Neuronal stem cell (in vitro differentiated cells): ENCODE results near the gene NAGPA.

Source experiments
- DNase-seq: peaks from one replicate; pipeline ENCODE4 v3.0.0-alpha.2; 2013; ENCODE audit warnings: low spot score
- H2AFZ ChIP-seq: one replicate; pipeline ENCODE4 v1.6.1; 2013; ENCODE audit warnings: mild to moderate bottlenecking, low read length, inconsistent platforms
- H2AK5ac ChIP-seq: 2 replicates; pipeline ENCODE4 v1.6.1; 2013; ENCODE audit warnings: low read depth, mild to moderate bottlenecking, inconsistent platforms, low read length, moderate library complexity, mixed read lengths
- H2BK120ac ChIP-seq: 2 replicates; pipeline ENCODE4 v1.6.1; 2013; ENCODE audit warnings: low read depth, mild to moderate bottlenecking, inconsistent platforms, low read length, moderate library complexity, mixed read lengths
- H2BK12ac ChIP-seq: one replicate; pipeline ENCODE4 v1.6.1; 2013; ENCODE audit warnings: low read length, inconsistent platforms
- H2BK15ac ChIP-seq: 2 replicates; pipeline ENCODE4 v1.6.1; 2013; ENCODE audit warnings: mild to moderate bottlenecking, low read length, inconsistent platforms, mixed read lengths
- H2BK5ac ChIP-seq: one replicate; pipeline ENCODE4 v1.6.1; 2013; ENCODE audit warnings: inconsistent platforms, mild to moderate bottlenecking, low read length, moderate library complexity
- H3K14ac ChIP-seq: one replicate; pipeline ENCODE4 v1.6.1; 2013; ENCODE audit warnings: low read length, inconsistent platforms
- H3K18ac ChIP-seq: 2 replicates; pipeline ENCODE4 v1.6.1; 2013; ENCODE audit warnings: low read length, inconsistent platforms
- H3K23ac ChIP-seq: 2 replicates; pipeline ENCODE4 v1.6.1; 2013; ENCODE audit warnings: low read depth, mild to moderate bottlenecking, mixed read lengths, low read length, inconsistent platforms; ENCODE audit not compliant: poor library complexity
- H3K27ac ChIP-seq: replicated peaks from 3 replicates; pipeline ENCODE4 v1.5.1; 2013; ENCODE audit warnings: low read length, inconsistent platforms
- H3K27me3 ChIP-seq, 3 experiments: 2 replicates each; pipeline ENCODE4 v1.6.1; 2013; ENCODE audit warnings: low read length in 3 of 3, mild to moderate bottlenecking in 2 of 3, inconsistent platforms in 1 of 3, low read depth in 1 of 3, mixed read lengths in 1 of 3, moderate library complexity in 1 of 3; ENCODE audit not compliant: control insufficient read depth in 3 of 3, insufficient read depth in 3 of 3
- H3K36me3 ChIP-seq, 2 donors: replicated peaks in 1 of 2; 2 replicates each; pipeline ENCODE4 v1.6.1; 2013; ENCODE audit warnings: low read length in 2 of 2; ENCODE audit not compliant: control insufficient read depth in 2 of 2, insufficient read depth in 2 of 2
- H3K4ac ChIP-seq: 2 replicates; pipeline ENCODE4 v1.6.1; 2013; ENCODE audit warnings: inconsistent platforms, mild to moderate bottlenecking, low read length, moderate library complexity
- H3K4me1 ChIP-seq, 2 donors: 1 replicate in 1 of 2; 2 replicates in 1 of 2; pipeline ENCODE4 v1.6.1; 2013; ENCODE audit warnings: low read length in 2 of 2, low read depth in 1 of 2; ENCODE audit not compliant: control insufficient read depth in 2 of 2, insufficient read depth in 1 of 2
- H3K4me2 ChIP-seq: one replicate; pipeline ENCODE4 v1.6.1; 2013; ENCODE audit warnings: mild to moderate bottlenecking, low read length, inconsistent platforms; ENCODE audit not compliant: insufficient read depth, poor library complexity, severe bottlenecking
- H3K4me3 ChIP-seq, 2 donors: 2 replicates each; pipeline ENCODE4 v1.5.1; 2013; ENCODE audit warnings: low read length in 2 of 2, mild to moderate bottlenecking in 2 of 2, inconsistent platforms in 1 of 2, moderate library complexity in 1 of 2
- H3K79me1 ChIP-seq: one replicate; pipeline ENCODE4 v1.6.1; 2013; ENCODE audit warnings: low read depth, mild to moderate bottlenecking, inconsistent platforms, low read length, moderate library complexity
- H3K9ac ChIP-seq: one replicate; pipeline ENCODE4 v1.6.1; 2013; ENCODE audit warnings: mild to moderate bottlenecking, low read depth, low read length, inconsistent platforms; ENCODE audit not compliant: poor library complexity
- H3K9me3 ChIP-seq, 2 donors: replicated peaks in 1 of 2; 2 replicates each; pipeline versions ENCODE3 to v1.6.1; 2013; ENCODE audit warnings: low read length in 2 of 2, mild to moderate bottlenecking in 2 of 2, inconsistent platforms in 1 of 2, low read depth in 1 of 2, mixed read lengths in 1 of 2, moderate library complexity in 1 of 2; ENCODE audit not compliant: control insufficient read depth in 2 of 2, insufficient read depth in 1 of 2
- H4K8ac ChIP-seq: one replicate; pipeline ENCODE4 v1.6.1; 2013; ENCODE audit warnings: low read depth, mild to moderate bottlenecking, inconsistent platforms, low read length, moderate library complexity
- H4K91ac ChIP-seq: one replicate; pipeline ENCODE4 v1.6.1; 2013; ENCODE audit warnings: low read length, low read depth, mild to moderate bottlenecking, inconsistent platforms; ENCODE audit not compliant: poor library complexity
- WGBS, 2 donors: extraction: QIAGEN DNeasy Blood & Tissue Kit; methylation state at CpG; one replicate each; pipeline ENCODE4 v1.1.7; 2013; ENCODE audit warnings: missing lambda C conversion rate in 2 of 2, mixed read lengths in 1 of 2; ENCODE audit not compliant: insufficient read length in 2 of 2, insufficient replicate concordance in 1 of 2; ENCODE audit errors: extremely low coverage in 2 of 2; 5-methylcytosine and 5-hydroxymethylcytosine counted together

Gene NAGPA

DNA sequence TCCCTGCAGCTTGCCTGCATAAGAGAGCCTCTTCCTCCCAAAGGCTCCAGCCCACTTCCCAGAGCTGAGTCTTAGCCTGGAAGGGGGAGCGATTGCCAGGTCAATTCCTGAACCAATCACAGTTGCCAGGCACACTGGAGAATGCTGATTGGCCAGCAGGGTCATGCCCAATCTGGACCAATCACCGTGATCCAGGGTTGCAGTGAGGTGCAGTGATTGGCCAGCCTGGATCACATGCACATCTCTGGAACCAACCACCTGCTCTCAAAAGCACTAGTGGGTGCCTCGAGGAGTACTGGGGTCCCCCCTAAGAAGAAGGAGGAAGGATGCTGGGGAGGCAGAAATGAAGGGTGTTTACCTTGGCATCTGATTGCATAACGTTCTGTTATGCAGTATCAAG lies 18.4 kb downstream of the NAGPA start:
- Histone ChIP-seq H4K91ac (no peak overlapping the region), H3K9me3 (peaks cover 0 to 1% of the 10 kb centered on the region in 2 donors), H3K18ac (no peak overlapping the region), H3K4me2 (no peak overlapping the region), H2BK5ac (no peak overlapping the region), H2BK120ac (no peak overlapping the region), H2AK5ac (no peak overlapping the region), H3K79me1 (no peaks in the 10 kb centered on the region), H2AFZ (no peak overlapping the region), H3K23ac (no peak overlapping the region), H3K9ac (no peak overlapping the region), H3K36me3 (no peaks in the 10 kb centered on the region), H2BK12ac (no peak overlapping the region), H4K8ac (no peak overlapping the region), H3K27ac (no peak overlapping the region), H3K4me1 (no peaks in the 10 kb centered on the region), H3K4ac (no peak overlapping the region), H3K14ac (no peak overlapping the region), H3K27me3 (peaks cover 0 to 23% (median 0%) of the 10 kb centered on the region in 3 experiments), H2BK15ac (no peak overlapping the region), H3K4me3 (no peak overlapping the region)
- DNase-seq, result no peak
- WGBS, 2 donors, result no CpG with 5 or more reads among the region's 4 CpGs

DNA sequence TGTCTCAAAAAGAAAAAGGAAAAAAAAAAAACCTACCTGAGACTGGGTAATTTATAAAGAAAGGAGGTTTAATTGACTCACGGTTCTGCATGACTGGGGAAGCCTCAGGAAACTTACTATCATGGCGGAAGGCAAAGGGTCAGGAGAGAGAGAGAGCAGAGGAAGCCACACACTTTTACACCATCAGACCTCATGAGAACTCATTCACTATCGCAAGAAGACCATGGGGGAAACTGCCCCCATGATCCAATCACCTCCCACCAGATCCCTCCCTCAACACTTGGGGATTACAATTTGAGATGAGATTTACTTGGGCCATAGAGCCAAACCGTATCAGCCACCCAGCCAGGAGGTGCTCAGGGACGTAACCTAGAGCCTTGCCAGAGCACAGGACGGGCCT lies 20.8 kb downstream of the NAGPA start:
- H3K27me3 ChIP-seq, result peaks cover 0 to 33% (median 0%) of the 10 kb centered on the region in 3 experiments
- no CpG with 5 or more reads among the region's 6 CpGs for WGBS, 2 donors
- H2BK5ac ChIP-seq, result no peak overlapping the region
- no peak overlapping the region for H2BK12ac ChIP-seq
- H4K91ac ChIP-seq, result no peak overlapping the region
- H3K4me2 ChIP-seq, result no peak overlapping the region
- no peak overlapping the region for H3K9ac ChIP-seq
- H3K23ac ChIP-seq, result no peak overlapping the region
- no peak overlapping the region for H3K14ac ChIP-seq
- no peaks in the 10 kb centered on the region for H3K79me1 ChIP-seq
- H3K4me3 ChIP-seq, result no peak overlapping the region
- H3K4me1 ChIP-seq, result no peaks in the 10 kb centered on the region
- H2BK120ac ChIP-seq, result no peak overlapping the region
- H4K8ac ChIP-seq, result no peak overlapping the region
- no peak for DNase-seq
- no peak overlapping the region for H3K4ac ChIP-seq
- no peak overlapping the region for H2AK5ac ChIP-seq
- no peak overlapping the region for H3K18ac ChIP-seq
- H3K27ac ChIP-seq, result no peak overlapping the region
- H2BK15ac ChIP-seq, result no peak overlapping the region
- no peak overlapping the region for H2AFZ ChIP-seq
- no peaks in the 10 kb centered on the region for H3K36me3 ChIP-seq
- peaks cover 0 to 1% of the 10 kb centered on the region in 2 donors for H3K9me3 ChIP-seq

DNA sequence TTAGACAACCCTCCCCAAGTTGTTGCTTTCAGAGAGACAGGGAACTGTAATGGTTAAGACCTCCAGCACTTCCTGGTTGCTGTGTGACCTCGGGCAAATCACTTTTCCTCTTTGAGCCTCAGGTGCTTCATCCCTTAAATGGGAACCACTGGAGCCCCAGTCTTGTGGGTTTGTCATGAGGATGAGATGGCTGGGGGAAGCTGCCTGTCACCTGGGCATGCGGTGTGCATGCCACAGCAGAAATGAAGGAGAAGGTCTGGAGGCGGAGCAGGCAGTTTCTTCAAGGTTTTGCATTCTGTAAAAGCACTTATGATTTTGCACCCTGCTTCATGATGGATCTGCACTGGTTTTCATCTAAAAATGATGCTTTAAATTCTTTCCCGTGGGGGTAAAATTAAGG lies 22.1 kb downstream of the NAGPA start:
- no peak overlapping the region for H3K23ac ChIP-seq
- H2BK5ac ChIP-seq, result no peak overlapping the region
- H3K79me1 ChIP-seq, result no peaks in the 10 kb centered on the region
- DNase-seq, result no peak
- no peaks in the 10 kb centered on the region for H3K9me3 ChIP-seq
- no peaks in the 10 kb centered on the region for H3K36me3 ChIP-seq
- no peak overlapping the region for H2AFZ ChIP-seq
- H3K4me2 ChIP-seq, result no peak overlapping the region
- H3K4me1 ChIP-seq, result no peaks in the 10 kb centered on the region
- no peak overlapping the region for H2AK5ac ChIP-seq
- peaks cover 0 to 33% (median 0%) of the 10 kb centered on the region in 3 experiments for H3K27me3 ChIP-seq
- H3K9ac ChIP-seq, result no peak overlapping the region
- no peak overlapping the region for H3K14ac ChIP-seq
- H3K4ac ChIP-seq, result no peak overlapping the region
- H2BK12ac ChIP-seq, result no peak overlapping the region
- H4K91ac ChIP-seq, result no peak overlapping the region
- H4K8ac ChIP-seq, result no peak overlapping the region
- H3K4me3 ChIP-seq, result no peak overlapping the region
- no peak overlapping the region for H3K18ac ChIP-seq
- H3K27ac ChIP-seq, result no peak overlapping the region
- no peak overlapping the region for H2BK15ac ChIP-seq
- H2BK120ac ChIP-seq, result no peak overlapping the region
- no CpG with 5 or more reads among the region's 4 CpGs for WGBS, 2 donors

DNA sequence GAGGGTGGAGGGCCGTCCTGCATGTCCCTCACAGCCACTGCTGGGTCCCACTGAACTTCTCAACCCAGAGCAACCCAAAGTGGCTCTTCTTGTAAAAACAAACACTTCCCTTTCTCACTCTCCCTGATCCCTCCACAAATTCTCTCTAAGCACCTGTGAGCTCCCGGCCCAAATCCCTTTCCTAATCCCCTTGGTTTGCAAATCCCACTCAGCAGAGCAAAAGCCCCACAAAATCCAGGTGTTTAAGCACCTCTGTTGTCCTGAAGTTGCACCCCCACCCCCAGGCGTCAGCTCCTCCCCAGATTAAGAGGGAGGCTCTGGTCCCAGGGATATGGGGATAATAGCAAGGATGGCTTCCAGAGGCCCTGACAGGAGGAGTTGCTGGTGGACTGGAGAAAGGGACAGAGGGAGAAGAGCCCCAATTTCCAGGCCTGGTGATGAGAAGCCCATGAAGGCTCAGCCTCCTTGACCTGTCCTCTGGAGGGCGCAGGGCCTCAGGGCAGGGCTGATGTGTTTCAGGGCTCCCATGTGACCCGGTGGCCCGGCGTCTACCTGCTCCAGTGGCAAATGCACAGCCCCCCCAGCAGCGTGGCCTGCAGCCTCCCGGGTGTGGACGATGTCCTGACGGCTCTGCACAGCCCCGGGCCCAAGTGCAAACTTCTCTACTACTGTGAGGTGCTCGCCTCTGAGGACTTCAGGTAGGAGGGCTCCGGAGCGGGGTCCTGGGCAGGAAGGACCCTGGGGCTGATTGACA lies 23.0 kb downstream of the NAGPA start:
- peak overlapping the region; percentile 14 for H2BK12ac ChIP-seq
- DNase-seq, result no peak
- H2BK120ac ChIP-seq, result no peak overlapping the region
- no peaks in the 10 kb centered on the region for H3K9me3 ChIP-seq
- no peaks in the 10 kb centered on the region for H3K79me1 ChIP-seq
- no peak overlapping the region for H2BK15ac ChIP-seq
- H4K91ac ChIP-seq, result no peak overlapping the region
- peaks cover 0 to 33% (median 0%) of the 10 kb centered on the region in 3 experiments for H3K27me3 ChIP-seq
- no peak overlapping the region for H3K14ac ChIP-seq
- no peak overlapping the region for H3K23ac ChIP-seq
- H2BK5ac ChIP-seq, result no peak overlapping the region
- no peak overlapping the region for H3K4me2 ChIP-seq
- H4K8ac ChIP-seq, result no peak overlapping the region
- H3K9ac ChIP-seq, result no peak overlapping the region
- H3K18ac ChIP-seq, result peak overlapping the region; percentile 17
- no peak overlapping the region for H3K4me3 ChIP-seq
- no peak overlapping the region for H2AK5ac ChIP-seq
- H3K36me3 ChIP-seq, result no peaks in the 10 kb centered on the region
- no CpG with 5 or more reads among the region's 15 CpGs for WGBS, 2 donors
- H3K27ac ChIP-seq, result no peak overlapping the region
- no peaks in the 10 kb centered on the region for H3K4me1 ChIP-seq
- H3K4ac ChIP-seq, result no peak overlapping the region
- H2AFZ ChIP-seq, result no peak overlapping the region
